Calu3 (cell line): ENCODE data around the gene LCTL. TPM values are rescaled to one million over a fixed set of nuclear protein-coding genes. Genes with fewer than 3 reads are reported as not detected.

ENCODE experiments used
- BruUV-seq: library from RNA; stranded (reverse); fragments of 400-500 nt; replicated peaks from 2 replicates; lab custom pipeline; 2021; lab: Mats Ljungman, UMichigan
- CTCF ChIA-PET: fragments of 300-600 bp; sonication (Branson Sonifier 250); formaldehyde crosslinking; loops from one replicate; lab custom pipeline; 2022; ENCODE audit warnings: antibody characterized with exemption; lab: Charles Lee
- DNase-seq: peaks from one replicate; pipeline ENCODE4 v3.0.0; 2022
- H3K27ac Mint-ChIP-seq: one replicate; pipeline ENCODE4 v1.8.0; 2022; ENCODE audit warnings: mixed read lengths; ENCODE audit not compliant: unreplicated experiment
- H3K27me3 Mint-ChIP-seq: one replicate; pipeline ENCODE4 v1.8.0; 2022; ENCODE audit warnings: mixed read lengths; ENCODE audit not compliant: unreplicated experiment
- H3K36me3 Mint-ChIP-seq: one replicate; pipeline ENCODE4 v1.8.0; 2022; ENCODE audit warnings: mild to moderate bottlenecking, moderate library complexity, mixed read lengths; ENCODE audit not compliant: insufficient read depth, unreplicated experiment
- H3K4me1 Mint-ChIP-seq: one replicate; pipeline ENCODE4 v1.8.0; 2022; ENCODE audit warnings: mild to moderate bottlenecking, low read depth, mixed read lengths; ENCODE audit not compliant: unreplicated experiment
- H3K4me3 Mint-ChIP-seq: one replicate; pipeline ENCODE4 v1.8.0; 2022; ENCODE audit warnings: mild to moderate bottlenecking, low read depth, moderate library complexity, mixed read lengths; ENCODE audit not compliant: unreplicated experiment
- H3K9me3 Mint-ChIP-seq: one replicate; pipeline ENCODE4 v1.8.0; 2022; ENCODE audit warnings: low read depth, mixed read lengths; ENCODE audit not compliant: unreplicated experiment
- intact Hi-C: fragments of 100-400 bp; cut with micrococcal nuclease; formaldehyde crosslinking; loops from one replicate; pipeline ENCODE4 v1.10.0; 2022; ENCODE audit not compliant: unreplicated experiment
- total RNA-seq: library from RNA; stranded (reverse); gene quantifications from 2 replicates; pipeline ENCODE4 v1.2.3, GENCODE V29; 2022
- TF ChIP-seq, protein P1 (sequence below): fragments of 200-600 bp; IDR thresholded peaks from one replicate; pipeline ENCODE4 v1.8.0; 2022; ENCODE audit warnings: antibody characterized with exemption; ENCODE audit not compliant: unreplicated experiment

Gene LCTL
- total RNA-seq, 1 experiment from 2014 or later: 0.35 TPM

DNA sequence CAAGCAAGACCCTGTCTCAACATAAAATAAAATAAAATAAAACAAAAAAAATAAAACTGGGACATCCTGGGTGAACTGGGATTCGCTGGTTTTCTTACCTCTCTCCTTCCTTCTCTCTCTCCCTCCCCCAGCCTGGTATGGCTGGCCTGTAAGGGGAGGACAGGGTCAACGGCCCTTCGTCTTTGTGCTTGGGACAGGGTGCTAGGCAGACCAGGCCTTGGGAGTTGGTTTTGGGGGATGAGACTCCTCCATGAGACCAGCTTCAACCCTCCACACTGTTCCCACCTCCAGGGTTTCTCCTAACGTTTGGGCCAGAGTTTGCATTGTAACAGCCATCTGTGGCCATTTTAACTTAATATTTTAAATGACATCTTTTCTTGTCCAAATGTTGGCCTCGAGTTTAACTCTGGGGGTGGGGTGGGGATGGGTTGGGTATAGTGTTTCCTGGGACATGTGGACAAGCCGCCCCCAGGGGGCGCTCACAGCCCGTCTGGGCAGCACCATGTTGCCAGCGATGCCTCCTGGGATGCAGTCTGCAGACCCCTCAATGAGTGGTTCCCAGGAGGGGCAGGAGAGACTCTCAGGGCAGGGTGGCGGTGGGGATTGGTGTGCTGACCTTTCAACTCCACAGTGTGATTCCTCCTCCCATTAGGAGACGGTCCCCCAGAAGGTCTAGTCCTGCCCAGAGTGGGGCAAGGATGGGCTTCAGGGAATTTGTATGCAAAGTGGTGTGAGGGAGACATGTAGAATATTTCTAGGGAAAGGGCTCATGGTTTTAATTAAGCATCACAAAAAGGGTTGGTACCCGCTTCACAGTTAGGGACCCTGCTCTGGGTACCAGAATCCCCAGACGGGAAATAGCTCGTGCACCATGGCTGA is 37.7 kb upstream of the LCTL start:
- no TSS peak for BruUV-seq
- TF ChIP-seq, protein P1, sequence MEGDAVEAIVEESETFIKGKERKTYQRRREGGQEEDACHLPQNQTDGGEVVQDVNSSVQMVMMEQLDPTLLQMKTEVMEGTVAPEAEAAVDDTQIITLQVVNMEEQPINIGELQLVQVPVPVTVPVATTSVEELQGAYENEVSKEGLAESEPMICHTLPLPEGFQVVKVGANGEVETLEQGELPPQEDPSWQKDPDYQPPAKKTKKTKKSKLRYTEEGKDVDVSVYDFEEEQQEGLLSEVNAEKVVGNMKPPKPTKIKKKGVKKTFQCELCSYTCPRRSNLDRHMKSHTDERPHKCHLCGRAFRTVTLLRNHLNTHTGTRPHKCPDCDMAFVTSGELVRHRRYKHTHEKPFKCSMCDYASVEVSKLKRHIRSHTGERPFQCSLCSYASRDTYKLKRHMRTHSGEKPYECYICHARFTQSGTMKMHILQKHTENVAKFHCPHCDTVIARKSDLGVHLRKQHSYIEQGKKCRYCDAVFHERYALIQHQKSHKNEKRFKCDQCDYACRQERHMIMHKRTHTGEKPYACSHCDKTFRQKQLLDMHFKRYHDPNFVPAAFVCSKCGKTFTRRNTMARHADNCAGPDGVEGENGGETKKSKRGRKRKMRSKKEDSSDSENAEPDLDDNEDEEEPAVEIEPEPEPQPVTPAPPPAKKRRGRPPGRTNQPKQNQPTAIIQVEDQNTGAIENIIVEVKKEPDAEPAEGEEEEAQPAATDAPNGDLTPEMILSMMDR: peak; percentile 90
- DNase-seq: peak; percentile 82
- Mint-ChIP-seq H3K27ac (no peak overlapping the region), H3K36me3 (no peaks in the 10 kb centered on the region), H3K4me1 (no peaks in the 10 kb centered on the region), H3K4me3 (no peak overlapping the region), H3K27me3 (peaks cover 34% of the 10 kb centered on the region), H3K9me3 (no peaks in the 10 kb centered on the region)
- CTCF ChIA-PET: interaction anchor here (0.7 to 2.3 kb wide), 4 partner anchors 94 to 280 kb away, joined by 3 to 9 read pairs (median 4); no protein-coding TSS in a partner anchor
- intact Hi-C loops: loop anchor here (1.0 to 5.0 kb wide), 3 partner anchors 95 to 250 kb away; no protein-coding TSS in a partner anchor

DNA sequence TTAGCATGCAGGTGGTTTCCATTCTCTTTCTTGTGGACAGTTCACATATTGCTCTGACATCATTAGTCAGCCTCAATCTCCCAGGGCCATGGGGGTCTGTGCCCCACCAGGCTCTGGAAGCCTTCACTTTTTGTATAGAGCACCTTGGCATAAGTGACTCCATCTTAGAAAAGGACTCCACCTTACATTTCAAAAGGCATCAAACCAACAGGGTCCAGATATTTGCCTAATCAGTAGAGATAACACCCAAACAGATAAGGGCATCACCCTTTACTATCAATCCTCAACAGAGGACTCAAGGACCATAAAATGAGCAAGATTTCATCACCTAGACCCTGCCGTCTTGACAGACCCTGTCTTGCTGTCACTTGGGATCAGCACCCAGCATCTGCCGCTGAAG is 35.7 kb upstream of the LCTL start:
- CTCF ChIA-PET: no interaction called here

DNA sequence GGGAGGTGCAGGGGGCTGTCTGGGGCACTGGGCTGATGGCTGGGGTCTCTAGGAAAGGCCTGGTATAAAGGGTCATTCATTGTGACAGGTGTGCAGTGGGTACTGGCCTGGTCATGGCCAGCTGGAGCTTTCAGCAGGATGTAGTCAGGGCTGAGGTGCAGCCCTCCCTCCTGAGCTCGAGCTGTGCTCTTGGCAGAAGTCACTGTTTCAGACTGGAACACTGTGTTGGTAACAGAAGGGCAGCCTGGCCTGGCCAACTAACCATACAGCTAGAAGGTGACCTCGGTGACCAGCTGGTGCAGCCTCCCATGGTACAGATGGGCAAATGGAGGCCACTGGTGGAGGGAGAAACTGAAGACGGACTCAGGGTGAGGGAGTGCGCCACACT is 34.4 kb upstream of the LCTL start:
- intact Hi-C loops: loop anchor here (5.0 kb wide), 1 partner anchor 172 kb away; no protein-coding TSS in a partner anchor
- TF ChIP-seq, protein P1: no peak
- Mint-ChIP-seq H3K27ac (no peak overlapping the region), H3K27me3 (peaks cover 43% of the 10 kb centered on the region), H3K9me3 (no peaks in the 10 kb centered on the region), H3K4me1 (no peaks in the 10 kb centered on the region), H3K4me3 (no peak overlapping the region), H3K36me3 (no peaks in the 10 kb centered on the region)
- no peak for DNase-seq
- no TSS peak for BruUV-seq
- CTCF ChIA-PET: no interaction called here

More for the DNA sequence above, 35.7 kb upstream of the LCTL start:
- Mint-ChIP-seq H3K9me3 (no peaks in the 10 kb centered on the region), H3K27me3 (peaks cover 43% of the 10 kb centered on the region), H3K27ac (no peak overlapping the region), H3K4me1 (no peaks in the 10 kb centered on the region), H3K4me3 (no peak overlapping the region), H3K36me3 (no peaks in the 10 kb centered on the region)
- TF ChIP-seq, protein P1: no peak
- no TSS peak for BruUV-seq
- intact Hi-C loops: loop anchor here (5.0 kb wide), 1 partner anchor 171 kb away; no protein-coding TSS in a partner anchor
- DNase-seq: no peak

DNA sequence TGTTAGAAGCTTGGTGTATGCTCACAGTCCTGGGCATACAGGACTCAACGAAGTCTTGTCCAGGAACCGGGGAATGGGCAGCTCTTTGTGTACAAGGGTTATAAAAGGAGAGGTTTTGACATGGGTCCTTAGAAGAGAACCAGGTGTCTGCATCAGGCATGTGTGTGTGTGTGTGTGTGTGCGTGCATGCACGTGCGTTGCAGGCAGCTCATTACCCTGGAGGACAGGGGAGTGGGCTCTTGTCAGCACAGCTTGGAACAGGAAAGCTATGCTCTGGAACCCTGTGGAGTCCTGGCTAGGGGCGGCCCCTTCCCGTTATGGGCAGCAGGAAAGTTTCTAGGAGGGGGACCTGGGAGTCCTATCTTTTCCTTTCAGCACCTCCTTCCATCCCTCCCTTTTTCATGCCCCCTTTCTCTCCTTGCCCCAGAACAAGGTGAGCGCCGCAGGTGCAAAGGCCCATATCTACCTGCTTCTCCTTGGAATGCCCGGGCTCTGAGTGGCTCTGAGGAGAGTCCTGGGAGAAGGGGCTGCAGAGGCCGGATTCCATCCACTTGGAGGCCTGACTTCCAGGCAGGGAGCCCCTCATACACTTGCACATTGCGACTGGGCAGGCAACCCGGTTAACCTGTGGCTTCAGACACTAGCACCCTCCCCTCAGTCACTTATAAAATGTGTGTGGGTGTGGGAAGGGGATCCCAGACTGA is 33.9 kb upstream of the LCTL start:
- TF ChIP-seq, protein P1: no peak
- no peak for DNase-seq
- H3K27ac Mint-ChIP-seq: no peak overlapping the region
- no TSS peak for BruUV-seq
- no peak overlapping the region for H3K4me3 Mint-ChIP-seq
- no peaks in the 10 kb centered on the region for H3K36me3 Mint-ChIP-seq
- intact Hi-C loops: loop anchor here (5.0 kb wide), 1 partner anchor 173 kb away; no protein-coding TSS in a partner anchor
- H3K27me3 Mint-ChIP-seq: peaks cover 43% of the 10 kb centered on the region
- peaks cover under 1% of the 10 kb centered on the region for H3K4me1 Mint-ChIP-seq
- CTCF ChIA-PET: no interaction called here
- no peaks in the 10 kb centered on the region for H3K9me3 Mint-ChIP-seq
